ENCODE data around the gene TRAT1.

The TRAT1 gene, protein sequence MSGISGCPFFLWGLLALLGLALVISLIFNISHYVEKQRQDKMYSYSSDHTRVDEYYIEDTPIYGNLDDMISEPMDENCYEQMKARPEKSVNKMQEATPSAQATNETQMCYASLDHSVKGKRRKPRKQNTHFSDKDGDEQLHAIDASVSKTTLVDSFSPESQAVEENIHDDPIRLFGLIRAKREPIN

DNA sequence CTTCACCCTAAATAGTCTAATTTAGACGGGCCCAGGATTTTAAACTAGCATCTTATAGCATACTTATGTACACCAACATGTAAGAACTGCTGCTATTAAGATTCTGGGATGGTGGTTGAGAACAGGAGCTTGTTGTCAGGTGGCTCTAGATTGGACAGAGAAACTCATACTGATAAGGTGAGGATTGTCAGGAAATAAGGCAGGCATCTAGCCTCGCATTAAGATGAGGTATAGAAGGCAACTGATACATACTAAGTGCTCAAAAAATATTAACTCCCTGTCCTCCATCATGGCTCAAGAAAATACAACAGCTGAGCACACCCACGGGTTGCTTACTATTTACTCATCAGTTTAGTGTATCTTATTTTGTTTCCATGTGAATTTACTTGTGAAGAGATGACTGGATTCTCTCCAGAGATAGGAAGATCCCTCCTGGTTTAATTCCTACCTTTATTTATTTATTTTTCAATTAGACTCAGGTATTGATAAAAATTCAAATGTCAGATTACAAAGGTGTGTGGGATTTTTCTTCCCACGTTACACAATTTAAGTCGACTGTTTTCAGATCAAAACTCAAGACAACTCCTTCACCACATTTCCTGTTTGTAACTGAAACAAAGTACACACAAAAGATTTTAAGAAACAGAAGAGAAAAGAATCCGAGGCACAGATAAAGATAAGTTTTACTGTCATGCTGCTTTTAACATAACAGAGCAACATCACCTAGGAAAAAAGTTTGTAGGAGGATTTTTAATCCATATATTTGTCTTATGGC lies at the start of gene TRAT1:
Gene TRAT1 (plus strand): TSS at position 664 of the 775 bp plus-strand sequence. CDS start 142 bp downstream, outside the sequence.
- in situ Hi-C loops (cut with HindIII; ENCODE audit: low sequenced_read_pairs): loop anchor here (5.0 kb wide), 1 partner anchor 60 kb away; no protein-coding TSS in a partner anchor

DNA sequence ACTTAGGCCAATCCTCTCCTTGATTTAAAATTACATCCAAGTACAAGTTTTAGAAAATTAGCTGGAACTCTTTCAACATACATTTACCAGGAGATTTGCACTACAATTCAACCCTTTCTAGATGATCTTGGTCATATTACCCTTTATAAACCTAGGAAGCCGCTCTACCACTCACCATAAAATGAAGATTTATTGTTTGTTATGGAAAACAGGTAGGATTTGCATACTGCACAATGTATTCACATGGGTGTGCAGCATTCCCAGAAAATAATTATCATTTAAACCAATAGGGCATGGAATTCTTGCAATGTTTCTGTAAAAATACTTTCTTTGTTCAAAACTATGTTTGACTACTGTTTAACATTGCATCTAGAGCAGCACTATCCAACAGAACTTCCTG lies 46.9 kb upstream of the TRAT1 start:
- in situ Hi-C loops (cut with HindIII; ENCODE audit: low sequenced_read_pairs): no loop called here

DNA sequence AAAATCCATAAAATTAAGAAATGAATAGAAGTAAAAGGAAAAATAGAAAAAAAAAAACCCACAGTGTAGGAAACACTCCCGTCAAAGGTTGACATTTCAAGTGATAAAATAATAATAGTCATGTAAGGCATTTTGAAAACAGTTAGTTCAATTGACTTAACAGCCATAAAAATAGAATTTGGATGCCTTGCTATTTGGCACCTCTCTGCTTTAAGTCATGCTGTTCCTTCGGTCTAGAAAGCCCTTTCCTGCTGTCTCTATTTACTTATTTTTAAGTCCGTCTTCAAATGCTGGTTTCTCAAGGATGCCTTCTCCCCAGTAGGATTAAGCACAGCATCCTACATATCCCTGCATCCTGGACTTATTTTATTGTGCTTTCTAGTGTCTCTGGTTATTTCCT lies 43.1 kb upstream of the TRAT1 start:
- in situ Hi-C loops (cut with HindIII; ENCODE audit: low sequenced_read_pairs): no loop called here

DNA sequence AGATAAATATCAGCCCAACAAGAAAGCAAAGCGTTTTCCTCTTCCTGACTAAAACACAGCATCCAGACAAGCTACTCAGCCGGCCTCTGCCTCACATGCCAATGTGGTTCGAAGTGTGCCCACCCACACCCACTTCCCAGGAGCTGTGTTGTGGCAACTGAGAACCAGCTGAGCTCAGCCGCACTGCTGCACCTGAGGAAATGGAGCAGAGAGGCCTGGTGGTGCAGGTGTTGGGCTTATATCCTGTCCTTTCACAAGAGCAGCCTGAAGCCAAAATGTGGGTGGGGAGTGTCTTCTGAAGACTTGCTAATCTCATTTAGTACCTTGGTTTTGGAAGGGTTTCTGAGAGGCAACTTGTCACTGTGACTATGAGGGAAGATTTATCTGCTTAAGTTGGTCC lies 42.4 kb upstream of the TRAT1 start:
- in situ Hi-C loops (cut with HindIII; ENCODE audit: low sequenced_read_pairs): no loop called here

DNA sequence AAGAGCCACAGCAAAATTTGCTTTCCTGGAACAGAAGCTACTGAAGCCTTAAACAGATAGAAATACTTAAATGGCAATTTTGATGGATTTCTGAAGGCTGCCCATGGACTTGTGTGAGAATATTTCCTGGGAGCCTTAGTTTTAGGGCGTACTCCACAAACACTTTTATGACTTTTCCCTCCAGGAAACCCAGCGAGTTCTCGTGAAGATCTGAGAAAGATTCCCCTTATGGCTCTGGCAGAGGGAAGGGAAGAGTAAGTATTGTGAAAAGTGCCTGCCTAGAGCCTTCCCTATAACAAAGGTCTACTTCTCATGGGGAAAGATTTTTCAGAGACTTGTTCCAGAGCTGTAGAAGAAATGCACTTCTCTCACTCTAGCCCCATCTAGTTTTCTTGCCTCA lies 31.1 kb upstream of the TRAT1 start:
- in situ Hi-C loops (cut with HindIII; ENCODE audit: low sequenced_read_pairs): no loop called here

DNA sequence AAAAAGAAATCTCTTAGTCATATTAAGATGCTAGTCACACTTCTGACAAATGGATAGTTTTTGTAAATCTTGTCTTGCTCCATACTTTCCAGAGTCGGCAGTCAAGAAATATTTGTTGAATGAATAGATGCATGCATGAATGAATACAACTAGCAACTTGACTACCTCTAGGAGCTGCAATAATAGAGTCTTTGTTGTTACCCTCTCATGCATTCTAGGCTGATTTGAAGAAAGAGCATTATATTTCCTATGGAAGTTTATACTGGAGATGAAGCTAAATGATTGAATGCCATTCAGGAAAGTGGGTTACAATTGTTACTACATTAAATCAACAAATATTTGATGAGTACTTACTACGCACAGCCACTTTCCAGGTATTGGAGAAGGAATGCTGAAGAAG lies 18.1 kb upstream of the TRAT1 start:
- in situ Hi-C loops (cut with HindIII; ENCODE audit: low sequenced_read_pairs): no loop called here

DNA sequence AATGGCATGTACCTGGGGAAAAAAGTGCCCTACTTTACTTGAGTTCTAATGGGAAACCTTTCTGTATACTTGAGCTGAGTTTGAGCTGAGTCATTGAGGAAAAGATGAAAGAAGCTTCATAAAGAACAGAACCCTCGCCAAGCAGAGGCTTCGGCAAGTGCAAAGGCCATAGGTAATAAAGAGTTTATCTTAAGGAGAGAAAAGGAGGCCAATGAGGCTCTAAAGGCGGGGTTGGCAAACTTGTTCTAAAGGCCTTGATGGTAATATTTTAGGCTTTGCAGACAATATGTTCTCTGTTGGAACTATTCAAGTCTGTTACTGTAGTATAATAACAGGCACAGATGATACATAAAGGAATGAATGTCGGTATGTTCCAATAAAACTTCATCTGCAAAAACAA lies 17.6 kb upstream of the TRAT1 start:
- in situ Hi-C loops (cut with HindIII; ENCODE audit: low sequenced_read_pairs): no loop called here

DNA sequence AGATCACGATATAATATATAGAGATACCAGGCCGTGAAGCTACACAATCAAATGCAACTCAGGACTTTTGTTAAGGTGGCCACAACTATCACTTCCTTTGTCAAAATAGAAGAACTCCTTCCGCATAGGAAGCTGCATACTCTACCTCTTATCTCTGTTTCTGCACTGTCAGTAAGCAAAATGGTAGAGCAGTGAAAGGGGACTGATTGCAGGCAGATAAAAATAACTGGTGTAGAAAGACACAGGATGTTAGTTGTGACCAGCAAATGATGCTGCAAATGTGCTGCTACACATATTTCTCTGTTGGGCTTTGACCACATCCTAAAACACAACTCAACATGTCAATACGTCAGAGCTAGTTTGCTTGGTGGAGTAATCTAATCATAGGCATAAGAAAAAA lies 16.3 kb upstream of the TRAT1 start:
- in situ Hi-C loops (cut with HindIII; ENCODE audit: low sequenced_read_pairs): no loop called here

DNA sequence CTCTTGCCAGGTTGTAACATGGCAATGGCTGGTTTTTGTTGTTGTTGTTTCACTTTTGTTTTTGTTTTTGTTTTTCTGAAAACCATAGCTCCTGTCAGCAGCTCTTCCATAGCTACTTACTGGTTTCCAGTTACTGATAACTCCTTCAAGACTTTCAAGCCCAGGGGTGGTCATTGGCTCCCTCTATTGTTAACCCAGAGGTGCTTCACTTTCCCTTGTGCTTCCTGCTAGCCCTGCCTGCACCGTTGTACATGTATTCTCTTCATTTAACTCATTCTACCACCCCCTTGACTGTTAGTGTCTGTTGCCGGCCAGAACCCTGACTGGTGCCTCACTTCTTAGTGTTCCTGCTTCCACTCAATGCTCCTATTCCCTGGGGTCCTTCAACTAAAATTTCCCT lies 4.2 kb upstream of the TRAT1 start:
- in situ Hi-C loops (cut with HindIII; ENCODE audit: low sequenced_read_pairs): no loop called here

DNA sequence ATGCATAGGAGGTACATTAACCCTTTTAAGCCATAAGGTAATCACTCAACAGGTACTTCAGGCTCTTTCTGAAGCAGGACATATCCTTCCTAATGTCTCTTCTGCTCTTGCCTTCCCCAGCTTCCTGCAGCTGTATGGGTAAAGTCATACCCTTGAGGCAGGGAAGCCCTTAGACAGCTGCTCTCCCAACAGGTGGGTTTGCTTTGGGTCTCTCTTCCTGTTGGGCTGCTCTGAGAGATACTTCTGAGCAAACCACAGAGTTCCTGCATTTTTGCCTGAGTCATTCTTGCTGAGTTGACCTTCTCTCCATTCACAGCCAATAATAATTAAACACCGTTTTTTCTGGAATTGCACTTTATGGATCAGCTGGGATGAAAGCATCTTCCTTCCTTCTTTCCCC lies 2.0 kb upstream of the TRAT1 start:
- in situ Hi-C loops (cut with HindIII; ENCODE audit: low sequenced_read_pairs): loop anchor here (5.0 kb wide), 1 partner anchor 58 kb away; no protein-coding TSS in a partner anchor

DNA sequence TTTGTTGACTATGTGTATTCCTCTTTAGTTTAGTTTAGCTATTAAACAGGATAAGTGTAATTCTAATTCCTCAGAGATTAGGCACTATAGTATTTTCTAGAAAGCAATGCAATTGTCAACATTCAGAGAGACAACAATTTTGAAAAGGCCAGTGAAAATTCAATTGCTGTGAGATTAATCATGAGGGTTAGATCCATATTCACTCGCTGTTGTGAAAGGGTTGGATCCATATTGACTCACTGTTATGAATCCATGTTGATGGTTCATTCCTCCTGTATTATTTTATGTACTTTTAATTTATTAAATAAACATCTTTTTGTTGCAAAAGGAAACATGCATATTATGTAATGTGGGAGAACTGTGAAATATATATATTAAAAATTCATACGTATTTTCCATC lies 641 bp downstream of the TRAT1 start:
- in situ Hi-C loops (cut with HindIII; ENCODE audit: low sequenced_read_pairs): loop anchor here (5.0 kb wide), 1 partner anchor 61 kb away; no protein-coding TSS in a partner anchor

DNA sequence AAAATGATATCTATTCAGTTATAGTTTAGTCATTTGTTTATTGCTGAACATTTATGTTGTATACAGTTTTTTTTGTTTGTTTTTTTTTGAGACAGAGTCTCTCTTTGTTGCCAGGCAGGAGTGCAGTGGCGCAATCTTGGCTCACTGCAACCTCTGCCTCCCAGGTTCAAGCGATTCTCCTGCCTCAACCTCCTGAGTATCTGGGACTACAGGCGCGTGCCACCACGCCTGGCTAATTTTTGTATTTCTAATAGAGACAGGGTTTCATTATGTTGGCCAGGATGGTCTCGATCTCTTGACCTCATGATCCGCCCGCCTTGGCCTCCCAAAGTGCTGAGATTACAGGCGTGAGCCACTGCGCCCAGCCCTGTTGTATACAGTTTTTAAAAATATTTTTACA lies 1.2 kb downstream of the TRAT1 start:
- in situ Hi-C loops (cut with HindIII; ENCODE audit: low sequenced_read_pairs): loop anchor here (5.0 kb wide), 1 partner anchor 62 kb away; no protein-coding TSS in a partner anchor

DNA sequence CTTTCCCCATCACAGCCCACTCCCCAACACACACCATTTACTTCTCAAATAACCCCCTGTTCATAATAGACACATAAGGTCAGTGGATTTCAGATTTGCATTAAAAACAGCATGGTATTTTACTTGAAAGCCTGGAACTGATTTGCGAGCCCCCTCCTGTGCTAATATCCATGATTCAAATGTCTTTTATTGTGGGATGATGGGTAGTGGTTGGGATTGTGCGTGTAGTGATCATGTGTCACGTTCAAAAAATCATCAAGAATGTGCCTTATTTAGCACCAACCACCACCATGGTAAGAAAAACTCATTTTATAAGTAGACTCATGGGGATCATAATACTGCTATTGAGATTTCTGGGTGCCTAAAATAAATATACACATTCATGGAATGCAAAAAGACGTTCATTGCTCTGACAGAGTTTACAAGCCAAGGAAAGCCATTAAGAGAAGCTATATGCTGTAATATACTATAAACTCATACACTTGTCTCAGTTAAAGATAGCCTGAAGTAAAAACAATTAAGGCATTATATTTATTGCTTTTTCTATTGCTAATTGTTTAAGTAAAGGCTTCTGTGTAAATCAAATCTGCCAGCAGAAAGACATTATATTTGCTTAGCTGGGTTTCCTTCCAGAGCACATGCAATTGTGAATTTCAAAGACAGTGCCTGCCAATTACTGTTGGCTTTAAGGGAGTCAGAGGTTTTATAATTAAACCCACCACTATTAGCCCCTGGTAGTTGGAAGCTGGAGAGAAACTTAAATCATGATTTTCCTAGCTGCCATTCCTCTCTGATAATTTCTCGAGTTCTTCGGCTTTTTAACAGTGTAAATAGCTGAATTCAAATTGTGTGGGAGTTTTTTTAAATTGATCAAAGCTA lies 4.0 kb downstream of the TRAT1 start:
- in situ Hi-C loops (cut with HindIII; ENCODE audit: low sequenced_read_pairs): no loop called here

DNA sequence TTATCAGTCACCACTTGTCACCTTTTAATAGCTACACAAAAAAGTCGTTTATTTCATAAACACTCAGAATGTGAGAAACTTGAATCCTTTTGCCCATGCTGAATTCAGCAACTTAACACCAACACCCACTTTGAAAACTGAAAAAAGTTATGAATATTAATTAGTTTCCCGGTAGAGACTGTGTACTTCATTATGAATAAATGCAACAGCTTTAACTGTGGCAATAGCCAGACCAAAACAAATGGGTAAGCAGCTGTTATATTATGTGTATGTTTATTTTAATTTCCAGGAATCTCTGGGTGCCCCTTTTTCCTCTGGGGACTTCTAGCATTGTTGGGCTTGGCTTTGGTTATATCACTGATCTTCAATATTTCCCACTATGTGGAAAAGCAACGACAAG lies 7.8 kb downstream of the TRAT1 start:
- in situ Hi-C loops (cut with HindIII; ENCODE audit: low sequenced_read_pairs): no loop called here

DNA sequence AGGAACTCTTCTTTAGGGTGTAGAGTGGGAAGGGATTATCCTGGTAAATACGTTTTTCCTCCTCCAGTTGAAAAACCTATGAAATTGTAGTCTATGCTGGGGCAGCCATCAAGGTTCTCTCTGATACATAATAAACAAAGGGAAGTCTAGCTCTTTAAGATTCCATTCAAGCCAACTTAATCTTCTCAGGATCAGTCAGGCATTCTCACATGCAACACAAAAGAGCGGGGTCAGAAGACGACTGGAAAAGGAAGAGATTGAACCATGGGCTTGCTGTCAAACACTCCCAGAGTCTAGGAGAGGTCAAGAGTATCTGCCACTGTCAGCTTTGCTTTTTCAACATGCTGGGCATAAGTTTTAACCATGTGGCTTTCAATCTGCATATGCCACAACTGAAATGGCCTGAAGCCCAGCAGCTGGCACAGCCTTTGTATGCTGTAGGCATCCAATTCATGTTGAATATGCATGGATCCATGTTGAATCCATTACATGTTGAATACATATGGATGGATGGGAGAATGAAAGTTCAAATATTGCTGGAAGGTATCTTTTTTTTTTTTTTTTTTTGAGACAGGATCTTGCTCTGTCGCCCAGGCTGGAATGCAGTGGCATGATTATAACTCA lies 8.5 kb downstream of the TRAT1 start:
- in situ Hi-C loops (cut with HindIII; ENCODE audit: low sequenced_read_pairs): no loop called here

DNA sequence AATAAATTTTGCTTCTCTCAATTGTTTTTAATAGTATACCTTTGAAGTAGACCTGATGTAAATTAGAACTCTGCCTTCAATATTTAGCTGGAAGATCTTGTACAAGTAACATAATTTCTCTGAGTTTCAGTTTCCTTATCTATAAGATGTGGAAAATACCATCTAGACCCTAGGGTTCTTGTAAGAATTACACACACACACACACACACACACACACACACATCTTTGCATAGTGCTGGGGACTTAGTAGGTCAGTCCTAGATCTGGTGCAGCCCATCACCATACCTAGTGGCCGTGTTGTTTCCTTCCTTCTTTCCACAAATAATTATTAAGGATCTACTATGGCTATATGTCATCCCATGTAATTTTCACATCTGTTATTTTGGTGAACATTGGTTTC lies 11.0 kb downstream of the TRAT1 start:
- in situ Hi-C loops (cut with HindIII; ENCODE audit: low sequenced_read_pairs): no loop called here

DNA sequence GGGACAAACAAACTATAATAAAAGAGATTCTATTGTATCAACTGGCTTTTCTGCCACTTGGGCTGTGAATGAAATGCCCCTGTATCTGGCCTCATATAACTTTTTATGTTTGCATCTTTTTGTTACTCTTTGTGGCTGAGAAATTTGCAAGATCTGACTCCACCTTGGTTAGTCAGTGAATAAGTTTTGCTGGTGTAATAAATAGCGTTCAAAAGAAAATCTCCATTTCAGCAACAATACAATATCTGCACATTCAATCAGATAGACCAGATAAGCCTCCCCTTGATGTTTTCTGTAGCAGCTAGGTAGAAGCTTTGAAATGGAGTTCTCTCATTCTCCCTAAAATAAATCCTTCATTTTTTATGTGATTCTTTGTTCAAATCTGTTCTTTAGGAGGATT lies 12.0 kb downstream of the TRAT1 start:
- in situ Hi-C loops (cut with HindIII; ENCODE audit: low sequenced_read_pairs): no loop called here

DNA sequence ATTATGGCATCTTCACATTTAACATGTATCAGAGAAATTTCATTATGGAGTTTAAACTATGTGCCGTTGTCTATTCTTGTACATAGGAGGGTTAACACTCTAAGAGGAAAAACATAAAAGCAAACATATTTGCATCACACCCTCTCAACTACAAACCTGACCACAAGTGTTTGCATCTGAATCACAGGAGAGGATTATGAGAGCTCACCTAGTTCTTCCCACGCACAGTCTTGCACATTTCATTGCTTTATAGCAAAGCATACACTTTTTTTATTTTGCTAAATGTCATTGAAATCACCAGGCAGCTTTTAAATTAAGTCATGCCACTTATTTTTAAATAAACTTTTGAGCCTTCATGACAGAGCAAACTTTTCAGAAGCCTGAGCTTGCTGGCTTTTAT lies 12.5 kb downstream of the TRAT1 start:
- in situ Hi-C loops (cut with HindIII; ENCODE audit: low sequenced_read_pairs): no loop called here

DNA sequence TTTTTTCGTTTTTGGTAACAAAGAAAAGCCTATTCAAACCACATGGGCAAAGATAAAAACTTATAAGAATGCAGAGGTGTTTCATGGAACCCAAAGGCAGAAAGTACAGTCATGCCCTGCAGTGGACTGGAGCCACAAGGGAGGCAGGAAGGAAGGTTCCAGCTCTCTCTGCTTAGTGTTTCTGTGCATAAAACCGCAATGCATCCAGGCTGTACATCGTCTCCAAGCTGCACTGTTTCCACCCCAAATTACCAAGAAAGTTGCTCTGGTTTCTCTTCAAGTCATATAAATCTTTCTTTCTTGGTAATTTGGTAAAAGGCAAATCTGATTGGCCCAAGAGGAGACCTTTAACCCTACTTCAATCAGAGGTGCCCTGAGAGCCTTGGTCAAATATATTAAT lies 15.8 kb downstream of the TRAT1 start:
- in situ Hi-C loops (cut with HindIII; ENCODE audit: low sequenced_read_pairs): no loop called here

DNA sequence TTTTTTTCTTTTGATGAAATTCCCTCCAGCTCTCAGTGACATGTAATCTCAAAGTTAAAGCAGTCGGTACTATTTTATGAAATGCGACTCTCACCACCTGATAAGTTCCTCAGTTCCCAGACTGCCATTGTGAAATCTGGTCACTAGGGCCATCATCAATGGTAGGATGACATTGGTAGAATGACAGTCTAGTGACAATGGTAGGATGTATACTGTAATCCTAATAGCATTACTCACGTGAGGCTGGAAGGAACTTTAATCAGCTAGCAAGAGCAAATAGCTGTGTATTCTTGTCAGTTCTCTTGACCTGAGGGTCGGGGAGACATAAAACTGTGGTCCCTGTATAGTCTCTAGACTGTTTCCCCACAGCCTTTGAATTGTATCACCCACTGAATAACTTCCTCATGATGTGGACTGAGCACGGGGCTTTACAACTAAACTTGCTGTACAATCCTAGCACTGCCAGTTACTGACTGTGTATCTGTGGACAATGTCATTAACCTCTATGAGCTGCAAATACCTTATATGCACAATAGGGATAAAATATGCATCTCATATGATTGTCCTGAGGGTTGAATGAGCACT lies 23.2 kb downstream of the TRAT1 start:
- in situ Hi-C loops (cut with HindIII; ENCODE audit: low sequenced_read_pairs): no loop called here

DNA sequence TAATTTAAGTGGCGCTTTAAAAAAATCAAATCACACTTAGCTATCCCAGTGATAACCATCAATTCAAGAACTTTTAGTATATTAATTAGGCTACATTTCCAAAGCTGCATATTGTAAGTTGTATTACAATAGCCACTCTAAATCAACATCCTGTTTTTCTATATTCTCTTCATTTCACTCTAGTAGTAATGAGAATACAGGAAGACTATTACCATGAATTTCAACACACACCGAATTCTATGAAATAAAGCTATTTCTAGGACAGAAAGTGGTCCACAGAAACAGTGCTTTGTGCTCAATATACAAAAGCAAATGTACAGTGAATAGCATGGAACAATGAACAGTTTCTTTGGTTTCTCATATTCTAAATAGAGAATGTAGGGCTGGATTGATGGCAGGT lies 24.6 kb downstream of the TRAT1 start:
- in situ Hi-C loops (cut with HindIII; ENCODE audit: low sequenced_read_pairs): no loop called here
